ENCODE measurements around the gene PDE5A.
"Not testable (repeated sequence)": the region's sequence is repeated elsewhere in the genome, so short reads cannot be mapped to it uniquely, and the experiment has no call there.

Gene PDE5A

DNA sequence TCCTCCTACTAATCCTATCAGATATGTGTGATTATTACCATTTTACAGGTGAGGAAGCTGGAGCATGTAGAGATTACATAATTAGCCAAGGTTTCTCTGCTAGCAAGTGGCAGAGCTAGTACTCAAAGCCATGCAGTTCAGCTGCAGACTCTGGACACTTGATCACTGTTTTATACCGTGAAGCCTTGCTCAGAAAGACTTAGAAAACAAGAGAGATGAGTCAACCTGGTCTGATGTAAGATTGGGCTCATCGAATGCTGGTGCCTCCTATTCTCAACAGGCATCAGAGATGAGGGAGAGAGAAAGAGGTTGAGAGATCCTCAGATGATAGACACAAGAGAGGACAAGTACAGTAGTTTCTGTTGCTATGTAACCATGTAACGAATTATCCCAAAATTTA lies 19.0 kb upstream of the PDE5A start:
- peak; percentile 48 for DNase-seq (ENCODE audit: low read depth)
- H3K4me3 ChIP-seq (ENCODE audit: low read depth, low read length), result no peak overlapping the region

DNA sequence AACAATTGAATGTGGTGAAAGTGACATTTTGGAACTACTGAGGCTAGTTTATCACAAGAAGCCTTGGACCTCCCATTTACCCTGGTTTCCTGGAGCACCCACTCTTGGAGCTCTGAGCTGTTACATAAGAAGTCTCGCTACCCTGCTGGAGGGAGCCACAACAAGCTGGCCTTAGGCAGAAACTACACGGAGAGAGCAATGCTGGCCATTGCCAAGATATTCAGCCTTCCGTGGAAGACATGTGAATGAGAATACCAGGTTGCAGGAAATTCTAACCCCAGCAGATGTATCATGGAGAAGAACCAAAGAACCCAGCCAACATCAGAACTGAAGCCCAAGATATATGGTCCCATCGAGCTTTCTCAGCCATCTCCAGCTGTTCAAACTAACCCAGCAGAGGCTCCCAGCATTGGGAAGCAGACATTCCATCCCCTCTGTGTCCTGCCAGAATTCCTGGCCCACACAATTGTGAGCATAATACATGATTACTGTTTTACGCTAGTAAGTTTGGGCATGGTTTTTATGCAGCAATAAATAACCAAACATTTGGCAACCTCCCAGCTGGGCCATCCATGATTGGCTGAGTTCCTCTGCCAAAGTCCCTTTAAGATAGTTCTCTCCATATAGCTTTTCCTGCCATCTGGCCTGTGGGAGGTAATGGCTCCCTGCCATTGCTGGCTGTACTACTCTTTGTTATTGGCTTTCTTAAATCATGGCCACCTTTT lies 17.9 kb upstream of the PDE5A start:
- no peak overlapping the region for H3K4me3 ChIP-seq (ENCODE audit: low read depth, low read length)
- DNase-seq (ENCODE audit: low read depth), result peak; percentile 80

DNA sequence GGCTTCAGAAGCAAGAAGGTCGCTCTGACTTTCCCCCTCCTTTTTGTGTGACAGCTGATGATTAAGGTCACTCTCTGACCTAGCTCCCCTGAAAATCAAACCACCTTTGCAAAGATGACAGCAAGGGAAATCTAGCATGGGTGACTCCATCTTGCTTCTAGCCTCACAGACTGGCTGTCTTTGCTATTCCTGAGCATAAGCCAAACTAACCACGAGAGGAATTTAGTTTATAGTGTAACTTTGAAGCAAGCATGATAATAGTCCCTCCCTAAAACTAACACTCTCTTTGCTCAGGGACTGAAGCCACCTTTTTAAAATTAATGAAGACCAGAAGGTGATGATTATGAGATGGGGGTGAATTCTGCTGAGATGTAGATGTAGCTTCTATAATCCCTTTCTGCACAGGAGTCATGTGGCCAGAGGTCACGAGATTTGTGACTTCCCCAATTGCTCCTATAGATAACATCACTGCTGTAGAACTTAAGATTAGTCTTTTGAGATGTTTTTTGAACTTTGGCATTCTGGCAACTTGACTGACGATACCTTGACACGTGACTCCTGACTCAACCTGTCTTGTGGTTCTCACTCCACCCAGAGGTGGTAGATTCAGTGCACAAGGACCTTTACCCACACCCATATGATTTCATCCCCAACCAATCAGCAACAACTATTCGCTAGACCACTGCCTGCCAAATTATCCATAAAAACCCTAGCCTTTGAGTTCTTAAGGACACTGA lies 14.9 kb upstream of the PDE5A start:
- DNase-seq (ENCODE audit: low read depth), result no peak
- no peak overlapping the region for H3K4me3 ChIP-seq (ENCODE audit: low read depth, low read length)

DNA sequence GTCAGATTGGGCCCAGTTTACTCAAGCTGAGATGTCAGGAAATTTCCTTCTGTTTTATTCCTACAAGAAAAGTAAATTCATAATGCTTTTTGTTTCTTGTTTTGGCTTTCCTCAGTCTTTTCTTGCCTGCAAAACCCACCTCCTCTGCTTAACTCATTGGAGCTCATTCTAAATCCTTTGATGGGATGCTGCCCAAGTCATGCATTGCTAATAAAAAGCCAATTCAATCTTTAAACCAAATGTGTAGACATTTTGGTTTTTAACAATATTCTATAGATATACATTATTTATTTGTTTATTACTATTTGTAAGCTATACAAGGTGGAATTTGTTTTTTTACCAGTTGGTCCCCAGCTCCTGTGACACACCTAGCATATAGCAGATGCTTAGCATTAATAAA lies 13.2 kb upstream of the PDE5A start:
- DNase-seq (ENCODE audit: low read depth), result no peak
- no peak overlapping the region for H3K4me3 ChIP-seq (ENCODE audit: low read depth, low read length)

DNA sequence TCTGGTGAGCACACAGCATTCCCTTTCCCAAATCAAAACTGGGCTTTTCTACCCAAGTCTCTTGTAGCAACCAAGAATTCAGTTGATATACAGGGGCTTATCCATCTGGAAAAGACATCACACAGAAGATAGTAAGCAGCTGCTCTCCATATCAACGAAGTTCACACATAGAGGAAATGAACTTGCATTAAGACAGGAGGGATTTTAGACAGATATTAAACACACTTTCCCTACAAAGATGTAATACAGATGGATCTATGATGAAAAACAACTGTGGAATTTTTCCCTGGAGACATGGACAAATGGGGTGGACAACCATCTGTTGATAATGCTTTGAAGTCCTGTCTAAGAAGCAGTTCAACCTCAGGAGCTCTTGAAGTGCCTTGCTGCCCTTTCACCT lies 9.8 kb upstream of the PDE5A start:
- no peak for DNase-seq (ENCODE audit: low read depth)
- H3K4me3 ChIP-seq (ENCODE audit: low read depth, low read length), result no peak overlapping the region

DNA sequence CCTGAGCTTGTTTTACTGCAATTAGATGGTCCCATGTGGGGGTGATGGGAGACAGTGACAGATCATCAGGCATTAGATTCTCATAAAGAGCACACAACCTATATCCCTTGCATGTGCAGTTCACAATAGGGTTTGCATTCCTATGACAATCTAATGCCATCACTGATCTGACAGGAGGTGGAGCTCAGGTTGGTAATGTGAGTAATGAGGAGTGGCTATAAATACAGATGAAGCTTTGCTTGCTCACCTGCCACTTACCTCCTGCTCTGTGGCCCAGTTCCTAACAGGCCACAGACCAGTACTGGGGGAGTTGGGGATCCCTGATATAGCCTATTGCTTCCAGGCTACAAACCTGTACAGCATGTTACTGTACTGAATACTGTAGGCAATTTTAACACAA lies 8.2 kb upstream of the PDE5A start:
- not testable (repeated sequence) for H3K4me3 ChIP-seq (ENCODE audit: low read depth, low read length); DNase-seq (ENCODE audit: low read depth)

DNA sequence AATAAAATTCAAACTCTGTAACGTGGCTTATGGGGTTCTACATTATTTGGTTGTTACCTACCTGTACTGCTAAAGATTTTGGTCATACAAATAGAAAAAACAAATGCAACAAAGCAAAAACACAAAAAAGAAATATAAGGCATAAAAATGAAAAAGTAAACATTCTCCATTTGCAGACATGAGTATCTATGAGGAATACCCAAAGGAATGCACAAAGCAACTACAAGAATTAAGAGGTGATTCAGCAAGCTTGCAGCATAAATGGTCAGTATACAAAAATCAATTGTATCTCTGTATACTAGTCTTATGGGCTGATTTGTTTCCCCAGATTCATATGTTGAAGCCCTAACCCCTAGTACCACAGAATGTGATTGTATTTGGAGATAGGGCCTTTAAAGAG lies 3.6 kb upstream of the PDE5A start:
- peak; percentile 41 for DNase-seq (ENCODE audit: low read depth)
- H3K4me3 ChIP-seq (ENCODE audit: low read depth, low read length), result no peak overlapping the region

DNA sequence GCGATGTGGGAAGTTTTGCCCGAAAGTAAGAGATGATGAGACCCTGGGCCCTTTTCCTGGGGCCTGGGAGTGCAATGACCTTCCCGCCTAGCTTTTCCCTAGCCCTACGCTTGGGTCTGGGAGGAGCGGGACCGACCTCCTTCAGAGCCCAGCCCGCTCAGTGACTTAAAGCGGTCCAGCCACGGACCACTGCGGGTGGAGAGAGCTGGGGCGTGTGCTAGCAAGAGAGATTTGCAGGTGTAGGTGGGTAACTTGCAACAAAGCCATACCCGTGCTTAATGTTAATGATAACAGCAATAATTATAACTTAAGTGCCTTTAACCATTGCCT lies 503 bp upstream of the PDE5A start:
- DNase-seq (ENCODE audit: low read depth), result no peak
- H3K4me3 ChIP-seq (ENCODE audit: low read depth, low read length), result peak overlapping the region; percentile 65

DNA sequence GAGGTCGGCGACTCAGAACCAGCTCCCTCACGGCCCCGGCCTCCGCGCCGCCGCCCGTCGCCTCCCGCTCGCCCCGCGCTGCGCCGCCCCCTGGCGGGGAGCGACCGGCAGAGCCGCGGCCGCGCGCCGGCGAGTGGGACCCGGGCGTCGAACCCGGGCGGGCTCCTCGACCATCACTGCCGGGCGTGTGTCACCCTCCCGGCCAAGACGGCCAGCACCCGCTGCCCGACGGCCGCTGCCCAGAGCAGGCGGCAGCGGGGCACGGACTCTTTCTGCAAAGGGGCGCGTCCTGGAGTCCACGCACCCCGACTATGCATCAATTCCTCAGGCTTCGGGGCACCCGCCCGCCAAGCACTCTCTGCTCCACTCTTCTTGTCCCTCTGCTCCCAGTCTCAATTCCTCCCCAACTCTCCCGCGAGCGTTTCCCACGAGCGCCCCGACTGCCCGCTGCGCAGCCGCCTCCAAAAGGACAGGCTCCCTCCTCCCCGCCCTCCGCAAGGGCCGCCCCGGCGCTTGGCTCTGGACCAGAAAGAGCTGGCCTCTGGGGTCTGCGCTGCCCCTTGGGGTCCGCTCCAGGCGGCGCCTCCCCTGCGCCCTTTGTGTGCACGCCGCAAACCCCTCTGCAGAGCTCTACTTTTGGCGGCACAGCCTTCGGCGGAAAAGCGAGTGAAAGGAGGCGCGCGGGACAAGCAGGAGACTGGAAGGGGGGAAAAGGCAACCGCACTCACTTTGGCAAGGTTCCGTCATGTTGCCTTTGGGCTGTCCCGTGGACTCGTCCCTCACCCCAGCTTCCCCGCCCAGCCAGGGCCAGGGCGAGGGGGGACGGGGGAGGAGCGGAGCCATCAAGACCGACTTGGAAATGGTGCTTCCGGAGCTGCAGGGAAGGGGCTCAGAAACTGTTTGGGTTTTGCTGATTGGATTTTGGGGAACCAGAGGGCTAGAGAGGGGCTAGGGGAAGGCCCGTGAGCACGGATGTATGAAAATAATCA lies 1.0 kb downstream of the PDE5A start:
- DNase-seq (ENCODE audit: low read depth), result no peak
- peak overlapping the region; percentile 65 for H3K4me3 ChIP-seq (ENCODE audit: low read depth, low read length)

DNA sequence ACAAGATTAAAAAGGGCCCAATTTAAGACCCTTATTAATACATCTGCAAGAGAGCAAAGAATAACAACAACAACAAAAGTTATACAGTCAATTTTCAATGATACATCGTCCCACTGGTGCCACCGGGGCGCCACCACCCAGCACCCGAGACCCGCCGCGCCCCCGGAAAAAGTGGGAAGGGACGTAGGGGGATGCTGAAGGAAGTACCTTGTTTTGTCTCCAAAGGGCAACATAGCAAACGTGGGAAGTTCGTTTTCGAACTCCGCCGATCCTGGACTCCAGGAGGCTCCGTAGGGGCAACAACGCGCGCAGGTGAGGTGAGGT lies 1.7 kb downstream of the PDE5A start:
- peak overlapping the region; percentile 65 for H3K4me3 ChIP-seq (ENCODE audit: low read depth, low read length)
- DNase-seq (ENCODE audit: low read depth), result no peak

DNA sequence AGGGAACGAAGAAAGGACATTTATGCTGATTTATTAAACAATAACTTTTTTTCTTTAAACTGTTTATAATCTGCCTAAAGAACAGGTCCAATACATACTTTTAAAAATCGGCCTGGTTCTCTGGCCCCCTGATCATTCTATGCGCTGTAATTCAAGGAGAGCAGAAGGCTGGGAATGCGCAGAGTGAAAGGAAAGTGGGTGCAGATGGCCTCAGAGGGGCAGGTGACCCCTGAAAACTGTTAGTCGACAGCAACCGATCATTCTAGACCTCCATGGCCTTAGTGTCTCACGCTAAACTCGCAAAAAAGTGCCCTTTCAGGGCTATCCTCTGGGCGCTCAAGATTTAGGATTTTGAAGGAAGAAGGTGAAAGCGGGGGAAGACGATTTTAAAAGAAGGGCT lies 2.2 kb downstream of the PDE5A start:
- peak overlapping the region; percentile 65 for H3K4me3 ChIP-seq (ENCODE audit: low read depth, low read length)
- DNase-seq (ENCODE audit: low read depth), result no peak

DNA sequence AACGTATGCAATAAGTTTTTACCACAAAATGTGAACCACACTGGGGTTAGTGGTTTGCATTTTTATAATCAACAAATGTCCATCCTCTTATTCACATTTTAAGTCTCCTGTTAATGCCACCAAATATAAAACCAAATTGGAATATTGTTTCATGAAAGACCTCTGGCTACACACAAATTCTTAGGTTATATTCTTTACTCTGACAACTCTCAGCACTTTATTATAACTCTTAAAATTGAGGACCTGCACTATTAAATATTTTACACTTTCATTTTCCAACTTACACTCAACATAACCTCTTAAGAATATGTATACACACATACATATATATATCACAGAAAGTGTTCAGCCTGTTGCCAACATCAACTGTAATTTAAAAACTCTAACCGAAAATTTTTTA lies 2.8 kb downstream of the PDE5A start:
- no peak overlapping the region for H3K4me3 ChIP-seq (ENCODE audit: low read depth, low read length)
- no peak for DNase-seq (ENCODE audit: low read depth)

DNA sequence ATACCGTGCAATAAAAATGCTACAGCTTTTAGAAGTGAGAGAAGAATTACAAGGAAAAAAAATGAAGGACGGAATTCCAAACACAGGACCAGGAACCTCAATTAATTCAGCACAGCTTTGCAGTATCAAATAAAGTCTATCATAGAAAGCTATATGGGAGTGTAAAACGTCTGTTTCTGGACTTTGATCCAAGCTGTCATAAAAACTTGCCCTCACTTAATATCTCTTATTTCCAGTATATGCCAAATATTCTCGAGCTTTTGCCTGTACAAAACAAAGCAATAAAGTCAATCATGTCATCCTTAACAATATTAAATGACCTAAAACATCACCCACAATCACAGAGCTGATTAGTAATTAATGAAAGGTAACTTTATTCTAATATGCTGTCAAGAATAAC lies 4.2 kb downstream of the PDE5A start:
- DNase-seq (ENCODE audit: low read depth), result no peak
- no peak overlapping the region for H3K4me3 ChIP-seq (ENCODE audit: low read depth, low read length)

DNA sequence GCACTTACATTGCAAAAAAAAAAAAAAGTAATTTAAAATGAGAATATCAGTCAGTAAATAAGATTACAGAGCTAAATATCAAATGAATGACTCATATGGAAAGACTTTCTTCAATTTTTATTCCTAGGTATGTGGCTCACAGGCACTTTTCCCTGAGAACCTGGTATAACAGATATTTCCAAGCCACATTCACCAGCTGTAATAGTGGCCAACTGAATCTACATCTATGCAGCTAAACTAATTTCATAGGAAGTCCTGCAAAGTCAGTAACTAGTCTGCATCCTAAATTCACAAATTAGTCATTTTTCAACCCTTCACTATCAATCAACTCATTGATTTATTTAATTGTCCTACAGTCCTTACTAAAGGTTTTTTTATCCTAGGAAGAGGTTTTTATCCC lies 5.6 kb downstream of the PDE5A start:
- no peak for DNase-seq (ENCODE audit: low read depth)
- H3K4me3 ChIP-seq (ENCODE audit: low read depth, low read length), result no peak overlapping the region

DNA sequence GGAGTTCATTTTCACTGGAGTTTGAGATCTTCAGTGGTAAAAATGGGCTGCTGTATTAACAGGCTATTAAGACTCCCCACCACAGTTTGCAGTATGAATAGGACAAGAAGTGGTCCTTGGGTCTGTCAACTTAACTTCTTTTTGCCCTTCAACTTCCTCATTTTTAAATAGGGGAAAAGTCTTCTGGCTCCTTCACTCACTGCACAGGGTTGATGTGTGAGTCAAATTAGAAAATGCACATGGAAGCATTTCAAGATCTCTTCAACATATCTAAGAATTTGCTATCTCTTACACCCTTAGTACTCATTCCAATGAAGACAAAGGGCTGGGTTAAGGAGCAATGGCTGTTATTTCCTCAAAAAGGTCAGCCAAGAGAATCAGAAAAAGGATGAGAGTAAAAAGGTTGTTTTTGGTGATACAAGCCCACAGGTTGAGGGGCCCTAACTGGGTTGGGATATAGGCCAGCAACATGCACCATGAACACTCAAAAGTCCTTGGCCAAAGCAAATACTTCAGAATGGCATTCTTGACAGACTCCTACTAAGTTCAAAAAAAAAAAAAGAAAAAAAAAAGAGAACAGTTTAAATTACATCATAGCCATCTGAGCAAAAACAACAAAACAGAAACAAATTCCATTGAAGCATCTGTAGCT lies 13.4 kb downstream of the PDE5A start:
- H3K4me3 ChIP-seq (ENCODE audit: low read depth, low read length), result no peak overlapping the region
- DNase-seq (ENCODE audit: low read depth), result no peak

DNA sequence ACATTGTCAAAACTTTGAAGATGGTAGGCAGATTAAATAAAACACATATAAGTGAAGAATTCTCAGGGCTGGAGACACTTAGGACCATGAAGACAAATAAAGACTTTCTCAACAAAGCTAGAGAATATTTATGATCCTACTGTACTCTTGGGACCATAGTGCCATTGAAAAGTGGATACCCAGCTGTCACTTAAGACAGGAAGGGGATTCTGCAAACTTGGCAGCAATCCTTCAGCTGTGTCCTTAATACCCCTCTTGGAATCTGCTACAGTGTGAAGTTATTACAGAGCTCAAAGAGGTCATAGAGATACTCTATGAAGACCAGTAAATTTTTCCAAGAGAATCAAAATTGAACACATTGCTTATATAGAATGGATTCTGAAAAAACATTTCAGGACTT lies 24.3 kb downstream of the PDE5A start:
- no peak overlapping the region for H3K4me3 ChIP-seq (ENCODE audit: low read depth, low read length)
- no peak for DNase-seq (ENCODE audit: low read depth)

DNA sequence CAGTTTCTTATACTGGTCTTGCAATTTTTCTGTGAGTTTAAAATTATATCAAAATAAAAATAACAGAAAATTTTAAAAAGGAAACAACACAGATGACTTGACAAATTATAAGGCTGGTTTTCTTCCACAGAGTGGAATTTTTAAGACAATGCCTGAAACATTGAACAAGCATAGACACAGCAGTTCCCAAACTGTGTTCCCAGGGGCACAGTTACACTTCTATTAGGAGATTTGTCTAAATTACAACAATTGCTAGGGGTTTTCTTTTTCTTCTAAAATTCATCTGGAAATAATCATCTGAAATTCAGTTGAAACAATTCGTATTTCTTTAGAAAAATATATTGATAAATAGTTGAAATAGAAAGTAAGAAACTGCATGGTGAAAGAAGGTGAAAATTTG lies 26.2 kb downstream of the PDE5A start:
- no peak for DNase-seq (ENCODE audit: low read depth)
- no peak overlapping the region for H3K4me3 ChIP-seq (ENCODE audit: low read depth, low read length)

DNA sequence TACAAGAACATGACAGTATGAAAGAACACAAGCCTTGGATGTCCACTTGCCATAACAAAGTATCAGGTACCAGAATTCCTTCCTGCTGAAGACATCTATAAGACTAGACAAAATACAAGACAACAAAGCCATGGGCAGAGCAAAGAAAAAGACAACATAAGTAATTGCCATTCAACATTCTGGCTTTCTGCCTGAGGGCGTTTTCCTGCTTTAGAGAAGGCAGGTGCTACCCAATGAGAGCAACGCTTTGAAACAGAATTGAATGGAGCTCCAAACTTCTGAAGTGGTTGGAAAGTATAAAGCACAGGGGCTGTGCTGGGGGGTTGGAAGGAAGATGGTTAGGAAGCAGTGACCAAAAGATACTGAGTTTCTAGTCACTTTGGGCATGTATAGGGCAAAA lies 30.1 kb downstream of the PDE5A start:
- no peak for DNase-seq (ENCODE audit: low read depth)
- H3K4me3 ChIP-seq (ENCODE audit: low read depth, low read length), result no peak overlapping the region

DNA sequence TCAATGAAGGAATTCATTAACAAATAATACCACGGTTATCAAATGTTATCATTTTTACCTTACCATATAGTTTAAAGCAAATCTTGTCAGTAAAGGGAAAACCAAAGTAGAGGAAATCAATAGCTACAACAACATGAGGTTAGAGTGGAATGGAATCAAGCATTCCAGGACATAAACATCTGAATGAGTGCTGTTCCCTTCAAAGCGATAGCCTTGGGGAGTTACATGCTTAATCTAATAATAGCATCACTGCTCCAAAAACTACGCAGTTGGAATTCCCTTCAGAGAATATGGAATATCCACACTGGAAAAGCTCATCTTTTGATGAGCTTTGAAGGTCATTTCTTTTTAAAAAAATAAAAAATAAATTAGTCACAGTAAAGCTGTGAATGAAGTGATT lies 31.2 kb downstream of the PDE5A start:
- H3K4me3 ChIP-seq (ENCODE audit: low read depth, low read length), result no peak overlapping the region
- DNase-seq (ENCODE audit: low read depth), result peak; percentile 6

DNA sequence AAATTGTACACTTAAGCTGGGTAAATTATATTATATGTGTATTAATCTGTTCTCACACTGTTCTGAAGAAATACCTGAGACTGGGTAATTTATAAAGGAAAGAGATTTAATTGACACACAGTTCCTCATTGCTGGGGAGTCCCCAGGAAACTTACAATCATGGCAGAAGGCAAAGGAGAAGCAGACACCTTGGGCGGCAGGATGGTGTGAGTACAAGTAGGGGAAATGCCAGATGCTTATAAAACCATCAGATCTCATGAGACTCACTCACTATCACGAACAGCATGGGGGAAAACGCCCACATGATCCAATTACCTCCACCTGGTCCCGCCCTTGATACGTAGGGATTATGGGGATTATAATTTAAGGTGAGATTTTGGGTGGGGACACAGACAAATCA lies 34.9 kb downstream of the PDE5A start:
- H3K4me3 ChIP-seq (ENCODE audit: low read depth, low read length), result no peak overlapping the region
- DNase-seq (ENCODE audit: low read depth), result no peak
